IPS-NIHi11 (cell line): ENCODE measurements around the gene RFXANK.
"Not testable (repeated sequence)": the region's sequence is repeated elsewhere in the genome, so short reads cannot be mapped to it uniquely, and the experiment has no call there.

ENCODE experiments used
- DNase-seq: peaks from one replicate; pipeline ENCODE4 v3.0.0; 2012; ENCODE audit warnings: mixed read lengths, low spot score

The RFXANK gene

DNA sequence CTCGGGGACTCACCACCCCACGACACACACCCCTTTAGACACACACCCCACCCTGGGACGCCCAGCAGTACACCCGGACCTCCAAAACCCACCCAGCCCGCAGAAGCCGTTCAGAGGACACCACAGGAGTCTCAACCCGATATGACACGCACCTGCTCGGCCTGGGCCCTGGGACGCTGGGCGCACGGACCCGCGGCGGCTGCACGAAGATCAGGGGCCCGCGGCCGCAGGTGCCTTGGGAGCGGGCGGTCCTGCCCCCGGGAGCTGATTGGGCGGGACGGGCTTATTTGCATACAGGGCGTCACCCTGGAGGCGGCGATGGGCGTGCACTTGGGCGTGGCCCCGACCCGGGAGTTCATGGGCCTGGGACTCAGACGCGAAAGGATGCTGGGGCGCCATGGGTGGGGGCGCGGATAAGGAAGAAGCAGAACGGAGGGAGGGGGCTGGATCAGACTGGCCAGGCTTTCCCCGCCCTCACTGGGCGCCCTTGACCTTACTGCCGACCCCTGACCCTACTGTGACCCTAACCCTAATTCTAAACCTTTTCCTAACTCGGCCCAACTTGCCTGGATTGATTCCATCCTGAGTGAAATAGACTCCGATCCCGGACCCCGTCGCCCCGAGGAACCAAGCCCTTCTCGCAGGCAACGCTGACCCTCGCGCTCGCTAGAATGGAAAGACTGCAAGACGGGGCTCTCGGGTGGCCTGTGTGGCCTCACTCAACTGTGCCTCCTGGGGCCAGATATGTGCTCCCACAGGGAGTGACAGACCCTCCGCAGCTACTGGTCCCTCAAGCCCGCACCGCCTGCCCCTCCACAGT lies 21.8 kb upstream of the RFXANK start, which contains the start of gene MEF2B:
Gene MEF2B (minus strand): TSS at position 211 of the 820 bp plus-strand sequence. CDS start 19,528 bp downstream, outside the sequence.
- peak; percentile 99 for DNase-seq

DNA sequence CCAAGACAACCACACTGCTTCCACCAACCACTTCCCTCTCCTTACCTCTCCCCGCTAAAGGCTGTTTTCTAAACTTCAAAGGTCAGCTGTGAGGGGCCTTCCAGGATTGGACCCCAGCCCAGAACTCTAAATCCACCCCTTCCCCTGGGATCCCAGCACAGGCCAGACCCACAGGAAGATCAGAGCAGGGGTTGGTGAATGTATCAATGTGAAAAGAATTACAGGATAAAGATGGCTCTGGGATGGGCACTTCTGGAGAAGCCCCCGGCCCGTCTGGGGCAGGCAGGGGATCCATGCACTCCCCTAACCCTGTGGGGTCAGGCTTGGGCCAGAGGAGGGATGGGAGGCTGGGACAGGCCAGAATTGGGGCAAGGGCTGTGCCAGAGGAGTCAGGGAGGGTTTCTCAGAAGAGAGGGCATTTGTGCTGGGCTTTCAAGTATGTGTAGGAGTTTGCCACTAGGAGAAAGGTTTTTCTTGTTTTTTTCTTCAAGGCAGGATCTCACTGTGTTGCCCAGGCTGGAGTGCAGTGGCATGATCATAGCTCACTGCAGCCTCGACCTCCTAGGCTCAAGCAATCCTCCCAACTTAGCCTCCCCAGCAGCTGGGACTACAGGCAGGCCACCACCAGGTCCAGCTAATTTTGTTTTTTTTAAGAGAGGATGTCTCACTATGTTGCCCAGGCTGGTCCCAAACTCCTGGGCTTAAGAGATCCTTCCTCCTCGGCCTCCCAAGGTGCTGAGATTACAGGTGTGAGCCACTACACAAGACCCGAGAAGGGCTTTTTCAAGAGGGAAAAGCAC lies 21.0 kb upstream of the RFXANK start:
- DNase-seq: no peak

DNA sequence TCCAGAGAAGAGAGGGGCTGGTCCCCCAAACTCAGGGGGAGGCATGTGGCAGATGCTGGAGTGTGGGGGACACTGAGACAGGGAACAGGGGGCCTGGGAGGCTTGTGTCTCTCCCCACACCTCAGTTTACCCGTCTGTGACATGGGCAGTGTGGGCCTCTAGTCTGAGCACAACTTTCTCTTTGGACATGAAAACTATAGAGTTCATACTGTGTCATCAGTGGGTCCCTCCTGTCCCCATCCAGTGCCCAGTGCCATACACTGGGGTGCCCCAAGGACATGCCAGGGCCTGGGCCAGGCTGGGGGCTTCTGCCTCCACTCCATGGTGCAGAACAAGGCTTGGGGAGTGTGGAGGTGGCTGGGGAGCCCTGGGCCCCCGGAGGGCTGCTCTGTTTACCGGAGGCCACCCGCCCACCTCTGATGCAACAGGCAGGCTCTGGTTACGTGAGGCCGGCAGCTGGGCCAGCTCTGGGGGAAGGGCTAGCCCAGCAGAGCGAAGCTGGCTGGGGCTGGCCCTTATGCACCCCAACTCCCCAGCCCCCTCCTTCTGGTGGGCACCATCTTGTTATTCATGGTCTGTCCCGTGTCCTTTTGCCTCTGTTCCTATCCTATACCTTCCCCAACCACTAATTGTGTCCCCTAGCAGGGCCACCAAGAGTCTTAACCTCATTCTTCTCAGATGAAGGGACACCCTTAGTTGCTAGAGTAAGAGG lies 20.1 kb upstream of the RFXANK start:
- DNase-seq: peak; percentile 49

DNA sequence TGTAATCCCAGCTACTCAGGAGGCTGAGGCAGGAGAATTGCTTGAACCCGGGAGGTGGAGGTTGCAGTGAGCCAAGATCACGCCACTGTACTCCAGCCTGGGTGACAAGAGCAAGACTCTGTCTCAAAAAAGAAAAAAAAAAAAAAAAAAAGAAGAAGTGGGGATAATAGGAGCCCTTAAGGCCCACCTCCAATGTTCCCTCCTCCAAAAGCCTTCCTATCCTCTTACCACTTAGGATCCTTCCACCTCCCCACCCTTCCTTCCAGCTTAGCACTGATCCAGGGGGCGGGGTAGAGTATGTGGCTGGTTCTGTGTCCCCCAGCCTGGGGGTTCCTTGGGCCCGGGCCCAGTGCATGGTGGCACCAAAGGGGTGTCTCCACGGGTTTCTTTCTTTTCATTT lies 18.8 kb upstream of the RFXANK start:
- not testable (repeated sequence) for DNase-seq

DNA sequence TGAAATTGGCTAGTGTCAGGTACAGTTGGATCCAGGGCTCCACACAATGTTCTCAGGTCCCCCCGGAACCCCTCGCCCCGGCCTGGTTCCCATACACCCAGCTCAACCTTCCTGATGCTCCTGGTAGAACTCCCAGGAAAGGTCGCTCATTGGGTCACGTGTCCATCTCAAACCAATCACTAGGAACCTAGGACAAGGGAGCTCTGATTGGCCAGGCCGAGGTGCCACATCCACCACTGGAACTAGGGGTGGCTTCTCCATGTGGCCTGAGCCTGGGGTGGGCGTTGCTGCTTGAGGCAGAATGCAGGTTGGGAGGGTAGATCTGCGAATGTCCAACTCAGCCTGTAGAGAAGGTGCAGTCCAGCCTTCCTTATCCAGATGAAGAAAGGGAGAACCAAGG lies 15.1 kb upstream of the RFXANK start:
- DNase-seq: no peak

DNA sequence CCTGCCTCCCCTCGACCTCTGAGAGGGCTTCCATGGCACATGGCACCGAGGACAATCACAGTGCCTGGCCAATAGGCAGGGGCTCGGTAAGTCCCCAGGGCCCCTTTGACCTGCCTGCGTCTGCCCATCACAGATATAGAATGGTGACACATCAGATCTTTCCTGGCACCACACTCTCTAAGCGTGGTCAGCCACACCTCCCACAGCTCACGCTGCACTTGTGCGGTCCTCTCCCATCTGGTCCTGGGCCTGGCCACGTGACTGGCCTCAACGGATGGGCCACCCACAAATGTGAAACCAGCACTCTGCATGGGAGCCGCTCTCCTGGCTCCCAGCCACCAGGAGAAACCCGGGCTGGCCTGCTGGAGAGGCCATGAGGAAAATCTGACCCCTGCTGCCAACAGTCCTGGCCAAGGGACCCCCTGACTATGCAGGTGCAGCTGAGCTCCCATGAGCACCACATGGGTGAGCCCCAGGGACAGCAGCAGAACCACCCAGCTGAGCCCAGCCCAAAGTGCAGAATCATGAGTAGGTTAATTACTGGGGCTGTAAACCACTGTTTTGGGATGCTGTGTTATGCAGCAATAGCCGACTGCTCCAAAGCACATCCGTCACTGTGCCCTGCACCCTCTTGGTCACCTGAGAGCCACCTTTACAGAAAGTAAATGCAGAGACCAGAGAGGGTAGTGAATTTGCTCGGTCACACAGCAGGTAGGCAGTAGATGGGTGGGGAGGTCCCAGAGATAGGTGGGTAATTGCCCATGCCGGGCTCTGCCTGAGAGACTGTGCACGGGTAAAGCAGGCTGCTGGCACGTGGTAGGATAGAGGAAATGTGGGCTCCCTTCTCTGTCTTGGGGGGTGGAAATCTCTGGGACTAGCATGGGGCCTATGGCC lies 12.3 kb upstream of the RFXANK start:
- DNase-seq: no peak

DNA sequence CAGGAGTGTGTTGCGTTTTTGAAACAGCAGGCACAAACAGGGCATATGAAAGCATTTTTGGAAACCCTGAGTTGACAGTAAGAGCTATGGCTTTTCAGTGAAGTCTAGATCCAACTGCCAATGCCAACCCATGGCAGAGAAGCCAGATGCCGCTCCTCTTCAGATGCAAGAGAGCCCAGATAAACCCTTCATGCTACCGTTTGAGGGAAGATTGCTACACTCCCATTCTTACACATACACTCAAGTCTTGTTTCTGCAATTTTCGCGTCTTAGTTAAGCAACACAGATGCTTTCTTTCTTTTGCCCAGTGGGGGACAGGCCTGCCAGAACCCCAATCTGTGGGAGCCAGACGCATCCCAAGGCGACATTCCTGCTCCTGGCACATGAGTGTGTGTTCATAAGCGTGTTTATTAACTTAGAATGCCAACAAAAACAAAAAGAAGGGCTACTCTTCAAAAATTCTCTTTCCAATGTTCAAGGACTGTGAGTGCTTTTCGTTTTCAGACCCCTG lies 10.5 kb upstream of the RFXANK start:
- DNase-seq: no peak

DNA sequence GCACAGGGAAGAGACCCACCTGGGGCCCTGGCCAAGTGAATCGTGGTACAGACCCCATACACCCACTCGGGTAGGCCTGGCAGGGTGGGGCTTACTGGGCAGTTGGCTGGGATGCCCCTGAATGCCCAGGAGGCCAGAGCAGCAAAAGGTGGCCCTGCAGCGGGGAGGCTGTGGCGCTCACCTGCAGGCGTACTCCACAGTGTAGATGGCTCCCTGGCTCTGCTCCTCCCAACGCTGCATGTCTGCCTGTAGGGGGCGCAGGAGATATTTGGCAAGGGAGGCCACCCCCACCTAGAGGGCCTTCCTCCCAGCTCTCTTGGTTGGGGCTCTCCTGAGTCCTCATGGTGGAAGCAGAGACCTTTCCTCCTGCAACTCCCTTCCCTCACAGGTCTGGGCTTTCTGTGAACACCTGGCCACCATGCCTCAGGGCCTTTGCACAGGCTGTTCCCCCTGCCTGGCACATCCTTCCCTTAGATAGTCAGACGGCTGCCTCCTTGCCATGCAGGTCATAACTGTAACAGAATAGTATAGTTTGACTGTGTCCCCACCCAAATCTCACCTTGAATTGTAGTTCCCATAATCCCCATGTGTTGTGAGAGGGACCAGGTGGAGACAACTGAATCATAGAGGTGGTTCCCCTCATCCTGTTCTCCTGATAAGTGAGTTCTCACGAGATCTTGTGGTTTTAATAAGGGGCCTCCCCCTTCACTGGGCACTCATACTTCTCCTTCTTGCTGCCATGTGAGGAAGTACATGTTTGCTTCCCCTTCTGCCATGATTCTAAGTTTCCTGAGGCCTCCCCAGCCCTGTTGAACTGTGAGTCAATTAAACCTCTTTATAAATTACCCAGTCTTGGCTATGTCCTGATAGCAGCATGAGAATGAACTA lies 6.0 kb upstream of the RFXANK start:
- DNase-seq: peak; percentile 85

DNA sequence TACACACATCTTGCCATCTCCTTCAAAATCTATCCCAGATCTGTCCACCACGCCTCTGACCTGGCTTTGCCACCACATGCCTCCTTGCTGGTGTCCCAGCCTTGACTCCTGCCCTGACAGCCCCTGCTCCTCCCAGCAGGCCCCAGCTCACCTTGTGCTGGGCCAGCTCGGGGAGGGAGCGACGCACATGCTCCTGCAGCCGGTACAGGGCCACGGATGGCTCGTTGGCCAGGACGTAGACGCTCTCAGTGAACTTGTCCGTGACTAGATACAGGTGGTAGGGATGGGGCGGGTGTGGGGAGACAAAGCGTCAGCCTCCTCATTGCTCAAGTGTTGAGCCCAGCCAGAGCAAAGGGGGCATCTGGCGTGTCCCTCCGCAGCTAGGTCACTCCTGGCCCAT lies 5.3 kb upstream of the RFXANK start:
- no peak for DNase-seq

DNA sequence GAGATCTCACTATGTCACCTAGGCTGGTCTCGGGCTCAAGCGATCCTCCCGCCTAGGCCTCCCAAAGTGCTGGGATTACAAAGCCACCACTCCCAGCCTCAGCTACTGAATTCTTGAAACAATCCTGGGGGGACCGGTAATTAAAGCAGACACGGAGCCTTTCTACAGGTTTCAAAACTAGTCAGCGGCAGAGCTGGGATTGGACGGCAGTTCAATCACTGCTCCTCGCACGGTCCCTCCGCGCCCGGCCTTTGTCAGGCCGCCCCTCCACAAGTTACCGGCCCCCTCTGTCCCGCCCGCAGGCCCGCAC lies 335 bp upstream of the RFXANK start:
- DNase-seq: no peak

DNA sequence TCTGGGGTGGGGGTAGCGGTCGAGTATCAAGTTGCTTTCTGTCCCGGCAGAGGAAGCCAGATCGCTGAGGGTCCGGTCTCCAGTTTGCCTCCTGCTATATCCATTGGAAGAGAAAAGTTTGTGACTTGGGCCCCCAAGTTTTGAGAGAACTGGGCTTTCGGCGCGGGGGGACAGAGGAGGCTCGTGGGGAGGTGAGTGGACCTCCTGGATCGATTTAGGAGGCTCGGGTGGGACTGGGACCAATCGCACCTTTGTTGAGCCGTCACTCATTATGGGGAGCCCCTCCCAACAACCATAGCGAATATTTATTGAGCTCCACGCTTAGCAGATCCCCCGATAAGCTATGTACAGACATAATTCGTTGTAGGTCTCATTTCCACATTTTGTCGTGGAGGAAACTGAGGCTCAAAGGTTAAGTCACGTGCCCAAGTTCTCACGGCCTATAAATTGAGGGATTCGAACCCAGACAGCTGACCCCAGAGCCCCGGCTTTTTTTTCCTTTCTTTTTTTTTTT lies 909 bp downstream of the RFXANK start:
- no peak for DNase-seq

DNA sequence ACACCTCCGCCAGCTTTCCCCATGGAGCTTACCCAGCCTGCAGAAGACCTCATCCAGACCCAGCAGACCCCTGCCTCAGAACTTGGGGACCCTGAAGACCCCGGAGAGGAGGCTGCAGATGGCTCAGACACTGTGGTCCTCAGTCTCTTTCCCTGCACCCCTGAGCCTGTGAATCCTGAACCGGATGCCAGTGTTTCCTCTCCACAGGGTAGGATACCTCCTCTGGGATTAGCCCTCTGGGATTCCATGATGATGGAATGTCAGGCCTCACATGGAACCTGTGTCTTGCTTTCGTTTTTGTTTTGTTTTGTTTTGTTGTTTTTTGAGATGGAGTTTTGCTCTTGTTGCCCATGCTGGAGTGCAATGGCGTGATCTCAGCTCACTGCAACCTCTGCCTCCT lies 1.9 kb downstream of the RFXANK start:
- no peak for DNase-seq

DNA sequence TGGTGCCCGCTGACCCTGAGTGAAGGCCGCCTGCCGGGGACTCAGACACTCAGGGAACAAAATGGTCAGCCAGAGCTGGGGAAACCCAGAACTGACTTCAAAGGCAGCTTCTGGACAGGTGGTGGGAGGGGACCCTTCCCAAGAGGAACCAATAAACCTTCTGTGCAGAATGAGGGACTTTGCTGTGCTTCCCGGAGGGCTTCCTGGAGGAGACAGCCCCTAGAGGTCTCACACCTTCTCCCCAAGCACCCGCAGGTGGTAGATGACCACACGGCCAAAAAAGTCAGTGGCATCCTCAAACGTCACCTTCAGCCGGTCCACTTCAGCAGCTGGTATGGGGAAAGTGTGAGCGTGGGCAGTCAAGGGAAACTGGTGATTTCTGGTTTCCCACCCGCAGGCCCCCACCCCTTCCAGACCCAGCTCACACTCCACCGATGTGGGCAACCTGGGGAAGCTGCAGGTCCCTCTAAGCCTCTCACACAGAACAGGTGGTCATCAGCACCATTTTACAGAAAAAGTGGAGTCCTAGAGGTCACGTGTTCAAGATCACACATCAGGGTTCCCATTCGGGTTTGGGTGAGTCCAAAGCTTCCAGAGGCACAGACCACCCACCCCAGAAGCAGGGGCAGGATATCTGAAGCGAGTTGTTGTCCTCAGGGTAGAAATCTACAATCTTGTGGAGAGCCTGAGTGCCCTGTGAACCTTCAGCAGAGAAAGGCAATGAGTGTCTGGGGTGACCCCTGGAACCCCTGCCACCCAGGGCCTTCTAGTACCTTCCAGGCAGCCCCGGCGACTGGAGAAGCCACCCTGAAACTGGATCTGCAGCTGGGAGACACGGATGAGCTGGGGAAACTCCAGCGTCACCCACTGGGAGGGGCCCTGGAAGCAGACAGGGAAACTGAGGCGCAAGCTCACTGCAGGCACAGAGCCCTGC lies 9.9 kb downstream of the RFXANK start:
- no peak for DNase-seq

DNA sequence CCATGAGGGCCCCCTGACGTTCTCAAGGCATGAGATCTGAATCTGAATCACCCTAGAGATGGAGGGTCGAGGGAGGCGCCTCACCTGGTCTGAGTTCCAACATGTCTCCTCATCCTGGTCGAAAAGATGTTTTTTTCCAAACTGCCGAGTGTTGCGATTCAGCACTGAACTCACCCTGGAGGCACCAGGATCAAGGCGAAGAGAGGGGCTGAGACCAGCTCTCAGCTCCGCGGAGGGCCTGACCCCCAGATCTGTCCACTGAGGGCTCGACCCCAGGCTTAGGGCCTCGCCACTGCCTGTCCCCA lies 10.6 kb downstream of the RFXANK start:
- DNase-seq: no peak

DNA sequence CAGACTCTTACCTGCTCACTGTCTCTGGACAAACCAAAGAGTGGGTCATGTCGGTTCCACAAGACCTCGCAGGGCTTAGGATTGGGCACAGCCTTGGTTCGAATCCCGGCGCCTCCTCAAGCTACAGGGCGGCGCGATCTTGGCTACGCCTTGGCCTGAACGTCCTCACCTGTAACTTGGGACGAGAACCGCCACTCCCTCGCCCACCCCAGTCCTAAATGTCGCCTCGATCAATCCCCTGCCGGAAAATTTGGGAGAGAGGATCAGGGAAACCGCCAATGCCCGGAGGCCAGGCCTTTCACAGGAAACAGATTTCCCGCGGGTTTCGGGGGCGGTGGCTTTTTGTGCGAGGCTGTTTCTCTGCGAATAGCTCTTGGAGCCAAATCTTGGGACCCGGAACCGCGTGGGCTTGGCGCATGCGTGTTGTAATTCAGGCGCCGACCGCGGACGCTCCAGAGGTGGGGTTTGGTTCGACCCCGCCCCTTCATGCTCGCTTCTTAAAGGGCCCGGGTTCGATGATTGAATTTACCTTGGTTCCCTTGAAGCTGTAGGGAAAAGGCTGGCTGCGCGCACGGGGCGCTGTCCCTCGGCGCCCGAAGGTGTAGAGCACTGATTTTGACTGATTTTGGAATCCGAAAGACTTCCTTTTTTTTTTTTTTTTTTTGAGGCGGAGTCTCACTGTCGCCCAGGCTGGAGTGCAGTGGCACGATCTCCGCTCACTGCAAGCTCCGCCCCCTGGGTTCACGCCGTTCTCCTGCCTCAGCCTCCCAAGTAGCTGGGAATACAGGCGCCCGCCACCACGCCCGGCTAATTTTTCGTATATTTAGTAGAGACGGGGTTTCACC lies 11.2 kb downstream of the RFXANK start, which contains the start of gene NR2C2AP:
Gene NR2C2AP (minus strand): TSS at position 403 of the 845 bp plus-strand sequence. CDS start 354 bp downstream, at position 49.
- peak; percentile 96 for DNase-seq

DNA sequence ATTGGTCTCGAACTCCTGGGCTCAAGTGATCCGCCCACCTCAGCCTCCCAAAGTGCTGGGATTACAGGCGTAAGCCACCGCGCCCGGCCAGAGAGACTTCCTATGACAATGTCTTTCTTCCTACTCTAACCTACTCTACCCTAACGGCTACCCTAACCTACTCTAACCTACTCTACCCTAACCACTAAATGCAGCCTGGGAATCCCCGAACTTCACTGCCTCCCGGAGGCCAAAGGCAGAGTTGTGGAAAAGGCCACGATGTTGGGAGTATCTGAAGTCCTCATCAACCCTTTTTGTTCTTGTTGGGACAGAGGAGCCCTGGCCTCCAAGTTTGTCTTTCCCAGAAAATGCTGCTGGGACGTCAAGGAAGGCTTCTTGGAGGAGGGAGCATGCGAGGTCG lies 12.1 kb downstream of the RFXANK start:
- DNase-seq: peak; percentile 62

DNA sequence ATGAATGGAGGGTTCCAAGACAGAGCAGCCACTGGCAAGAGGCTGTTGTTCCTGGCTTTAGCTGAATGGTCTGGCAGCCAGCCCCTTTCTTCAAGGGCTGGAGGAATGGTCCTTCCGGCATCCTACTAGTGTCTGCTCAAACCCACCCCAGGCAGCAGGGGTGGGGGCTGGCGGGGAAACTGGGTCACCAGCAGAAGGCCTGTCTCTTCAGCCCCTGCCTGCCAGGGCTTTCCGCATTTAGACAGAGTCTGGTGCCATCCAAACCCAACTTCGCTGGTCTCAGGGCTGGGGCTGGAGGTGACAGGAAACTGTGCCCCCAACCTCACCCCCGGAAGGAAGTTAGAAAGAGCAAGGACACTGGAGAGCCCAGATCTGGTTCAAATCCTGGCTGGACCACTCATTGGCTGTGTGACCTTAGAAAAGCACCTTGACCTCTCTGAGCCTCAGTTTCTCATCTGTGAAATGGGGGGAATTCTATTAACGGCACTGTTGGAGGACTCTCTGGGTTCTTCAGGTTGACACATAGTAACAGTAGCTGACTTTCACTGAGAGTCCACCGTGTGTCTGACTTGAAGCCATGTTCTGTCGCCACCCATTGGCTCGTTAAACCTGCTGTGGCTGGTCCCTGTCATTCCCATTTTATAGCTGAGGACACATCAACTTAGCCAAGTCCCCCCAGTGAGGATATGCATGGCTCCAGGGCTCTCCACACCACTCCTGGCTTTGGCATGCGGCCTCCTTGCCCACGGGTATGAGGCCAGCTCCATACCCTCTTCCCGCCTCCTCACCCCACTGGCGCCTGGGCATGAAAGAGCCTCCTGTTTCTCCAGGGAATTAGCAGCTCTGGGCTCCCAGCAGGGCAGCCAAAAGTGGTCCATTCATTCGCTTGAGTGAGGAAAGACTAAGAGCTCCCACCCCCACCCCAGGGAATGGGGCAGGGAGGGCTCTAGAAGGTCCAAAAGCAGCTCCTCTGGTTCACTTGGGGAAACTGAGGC lies 13.7 kb downstream of the RFXANK start:
- no peak for DNase-seq
